ENCODE data around the gene ARFGAP2. TPM values are rescaled to one million over a fixed set of nuclear protein-coding genes. Genes with fewer than 3 reads are reported as not detected.

Gene ARFGAP2
- total RNA-seq, 1 donor from 2014 or later: 51.1 TPM

GRCh38 chr11:47165253-47165840 lies 11.3 kb downstream of the ARFGAP2 start:
- H3K4me3 Mint-ChIP-seq (ENCODE audit: unreplicated experiment): no peak overlapping the region
- no peaks in the 10 kb centered on the region for H3K9me3 Mint-ChIP-seq (ENCODE audit: low read depth)
- DNase-seq (ENCODE audit: low spot score): no peak
- H3K36me3 Mint-ChIP-seq (ENCODE audit: low read depth): peaks cover 10% of the 10 kb centered on the region
- H3K27ac Mint-ChIP-seq (ENCODE audit: unreplicated experiment): no peak overlapping the region
- H3K4me1 Mint-ChIP-seq (ENCODE audit: low read depth): peaks cover 4% of the 10 kb centered on the region
- no peaks in the 10 kb centered on the region for H3K27me3 Mint-ChIP-seq (ENCODE audit: low read depth)
- TF ChIP-seq, protein P1, sequence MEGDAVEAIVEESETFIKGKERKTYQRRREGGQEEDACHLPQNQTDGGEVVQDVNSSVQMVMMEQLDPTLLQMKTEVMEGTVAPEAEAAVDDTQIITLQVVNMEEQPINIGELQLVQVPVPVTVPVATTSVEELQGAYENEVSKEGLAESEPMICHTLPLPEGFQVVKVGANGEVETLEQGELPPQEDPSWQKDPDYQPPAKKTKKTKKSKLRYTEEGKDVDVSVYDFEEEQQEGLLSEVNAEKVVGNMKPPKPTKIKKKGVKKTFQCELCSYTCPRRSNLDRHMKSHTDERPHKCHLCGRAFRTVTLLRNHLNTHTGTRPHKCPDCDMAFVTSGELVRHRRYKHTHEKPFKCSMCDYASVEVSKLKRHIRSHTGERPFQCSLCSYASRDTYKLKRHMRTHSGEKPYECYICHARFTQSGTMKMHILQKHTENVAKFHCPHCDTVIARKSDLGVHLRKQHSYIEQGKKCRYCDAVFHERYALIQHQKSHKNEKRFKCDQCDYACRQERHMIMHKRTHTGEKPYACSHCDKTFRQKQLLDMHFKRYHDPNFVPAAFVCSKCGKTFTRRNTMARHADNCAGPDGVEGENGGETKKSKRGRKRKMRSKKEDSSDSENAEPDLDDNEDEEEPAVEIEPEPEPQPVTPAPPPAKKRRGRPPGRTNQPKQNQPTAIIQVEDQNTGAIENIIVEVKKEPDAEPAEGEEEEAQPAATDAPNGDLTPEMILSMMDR (IDR thresholded peaks at IDR 0.05): no peak

DNA sequence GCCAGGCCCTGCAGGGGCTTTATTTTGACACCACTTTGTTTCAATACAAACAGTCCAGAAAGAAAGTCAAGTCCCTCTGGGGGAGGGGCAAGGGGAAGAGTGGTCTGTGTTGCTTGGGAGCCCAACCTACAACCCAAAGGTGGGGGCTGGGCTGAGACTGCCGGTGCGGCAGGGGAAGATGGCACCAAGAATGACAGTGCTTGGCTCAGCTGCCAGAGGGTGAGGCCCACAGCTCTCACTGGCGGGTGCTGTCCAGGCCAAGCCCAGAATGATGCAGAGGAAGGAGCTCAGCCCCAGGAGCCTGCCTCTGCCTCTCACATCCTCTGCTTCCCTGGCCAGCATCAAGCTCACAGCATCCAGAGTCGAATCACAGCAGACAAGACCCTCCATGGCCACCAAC lies 12.4 kb downstream of the ARFGAP2 start:
- peaks cover 10% of the 10 kb centered on the region for H3K36me3 Mint-ChIP-seq (ENCODE audit: low read depth)

GRCh38 chr11:47163898-47164297 lies 12.8 kb downstream of the ARFGAP2 start:
- Mint-ChIP-seq H3K9me3 (ENCODE audit: low read depth) (no peaks in the 10 kb centered on the region), H3K4me1 (ENCODE audit: low read depth) (peaks cover 4% of the 10 kb centered on the region), H3K36me3 (ENCODE audit: low read depth) (peaks cover 10% of the 10 kb centered on the region), H3K4me3 (ENCODE audit: unreplicated experiment) (no peak overlapping the region), H3K27me3 (ENCODE audit: low read depth) (no peaks in the 10 kb centered on the region), H3K27ac (ENCODE audit: unreplicated experiment) (no peak overlapping the region)
- no peak for DNase-seq (ENCODE audit: low spot score)
- TF ChIP-seq, protein P1 (IDR thresholded peaks at IDR 0.05): no peak

More for the DNA sequence above, 12.4 kb downstream of the ARFGAP2 start:
- H3K27me3 Mint-ChIP-seq (ENCODE audit: low read depth): no peaks in the 10 kb centered on the region
- peaks cover 4% of the 10 kb centered on the region for H3K4me1 Mint-ChIP-seq (ENCODE audit: low read depth)
- H3K9me3 Mint-ChIP-seq (ENCODE audit: low read depth): no peaks in the 10 kb centered on the region
- no peak overlapping the region for H3K4me3 Mint-ChIP-seq (ENCODE audit: unreplicated experiment)
- DNase-seq (ENCODE audit: low spot score): no peak
- TF ChIP-seq, protein P1 (IDR thresholded peaks at IDR 0.05): no peak
- H3K27ac Mint-ChIP-seq (ENCODE audit: unreplicated experiment): no peak overlapping the region

DNA sequence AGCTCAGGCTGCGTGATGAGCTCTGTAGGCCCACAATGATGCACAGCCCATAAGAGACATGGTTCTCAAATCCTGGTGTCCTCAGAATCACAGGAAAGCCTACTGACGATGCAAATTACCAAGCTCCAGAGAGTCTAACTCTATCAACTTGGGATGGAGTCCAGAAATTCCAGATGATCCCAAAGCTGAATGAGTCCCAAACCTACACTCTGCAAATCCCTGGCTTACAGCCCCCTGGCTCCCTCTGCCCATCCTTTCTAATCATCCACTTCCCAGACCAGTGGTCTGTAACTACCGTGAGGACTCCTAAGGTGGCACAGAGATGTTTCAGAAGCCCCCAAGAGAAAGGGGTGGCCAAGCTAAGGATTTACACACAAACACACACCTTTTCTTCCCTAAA lies 13.5 kb downstream of the ARFGAP2 start:
- Mint-ChIP-seq H3K27ac (ENCODE audit: unreplicated experiment) (no peak overlapping the region), H3K4me3 (ENCODE audit: unreplicated experiment) (no peak overlapping the region), H3K36me3 (ENCODE audit: low read depth) (peaks cover 13% of the 10 kb centered on the region), H3K27me3 (ENCODE audit: low read depth) (no peaks in the 10 kb centered on the region), H3K4me1 (ENCODE audit: low read depth) (peaks cover 4% of the 10 kb centered on the region), H3K9me3 (ENCODE audit: low read depth) (no peaks in the 10 kb centered on the region)
- TF ChIP-seq, protein P1 (IDR thresholded peaks at IDR 0.05): no peak
- no peak for DNase-seq (ENCODE audit: low spot score)

- TF ChIP-seq, protein P1 (IDR thresholded peaks at IDR 0.05): no peak
- no peak for DNase-seq (ENCODE audit: low spot score)
- Mint-ChIP-seq H3K9me3 (ENCODE audit: low read depth) (no peaks in the 10 kb centered on the region), H3K27ac (ENCODE audit: unreplicated experiment) (no peak overlapping the region), H3K27me3 (ENCODE audit: low read depth) (no peaks in the 10 kb centered on the region), H3K4me3 (ENCODE audit: unreplicated experiment) (no peak overlapping the region), H3K4me1 (ENCODE audit: low read depth) (peaks cover 4% of the 10 kb centered on the region), H3K36me3 (ENCODE audit: low read depth) (peaks cover 10% of the 10 kb centered on the region)
Observed at GRCh38 chr11:47162426-47162825, 14.3 kb downstream of the ARFGAP2 start.

All from chondrocyte (in vitro differentiated cells).